Measurements from ENCODE around the gene SH2D1A. TPM values are rescaled to one million over a fixed set of nuclear protein-coding genes. Genes with fewer than 3 reads are reported as not detected.
"Not testable (repeated sequence)": the region's sequence is repeated elsewhere in the genome, so short reads cannot be mapped to it uniquely, and the experiment has no call there.

Gene SH2D1A
- 0.21 TPM in 1 of 2 replicates, not detected in the other for total RNA-seq
- long read RNA-seq, result 0 reads

GRCh38 chrX:124346117-124346876, at the start of gene SH2D1A:
Gene SH2D1A, plus strand, starts transcription at chrX:124346563. Its CDS starts 80 bp downstream, at chrX:124346643.
- Mint-ChIP-seq H3K9me3 (ENCODE audit: unreplicated experiment) (no peaks in the 10 kb centered on the region), H3K4me3 (ENCODE audit: unreplicated experiment) (no peak within 1 kb of the TSS), H3K36me3 (ENCODE audit: unreplicated experiment) (no peaks in the 10 kb centered on the region), H3K4me1 (ENCODE audit: unreplicated experiment) (no peaks in the 10 kb centered on the region), H3K27ac (ENCODE audit: unreplicated experiment) (no peak within 1 kb of the TSS), H3K27me3 (ENCODE audit: unreplicated experiment) (peaks cover 6% of the 10 kb centered on the region)
- DNase-seq (ENCODE audit: extremely low spot score, unreplicated experiment), result no peak
- TF ChIP-seq, protein P1, sequence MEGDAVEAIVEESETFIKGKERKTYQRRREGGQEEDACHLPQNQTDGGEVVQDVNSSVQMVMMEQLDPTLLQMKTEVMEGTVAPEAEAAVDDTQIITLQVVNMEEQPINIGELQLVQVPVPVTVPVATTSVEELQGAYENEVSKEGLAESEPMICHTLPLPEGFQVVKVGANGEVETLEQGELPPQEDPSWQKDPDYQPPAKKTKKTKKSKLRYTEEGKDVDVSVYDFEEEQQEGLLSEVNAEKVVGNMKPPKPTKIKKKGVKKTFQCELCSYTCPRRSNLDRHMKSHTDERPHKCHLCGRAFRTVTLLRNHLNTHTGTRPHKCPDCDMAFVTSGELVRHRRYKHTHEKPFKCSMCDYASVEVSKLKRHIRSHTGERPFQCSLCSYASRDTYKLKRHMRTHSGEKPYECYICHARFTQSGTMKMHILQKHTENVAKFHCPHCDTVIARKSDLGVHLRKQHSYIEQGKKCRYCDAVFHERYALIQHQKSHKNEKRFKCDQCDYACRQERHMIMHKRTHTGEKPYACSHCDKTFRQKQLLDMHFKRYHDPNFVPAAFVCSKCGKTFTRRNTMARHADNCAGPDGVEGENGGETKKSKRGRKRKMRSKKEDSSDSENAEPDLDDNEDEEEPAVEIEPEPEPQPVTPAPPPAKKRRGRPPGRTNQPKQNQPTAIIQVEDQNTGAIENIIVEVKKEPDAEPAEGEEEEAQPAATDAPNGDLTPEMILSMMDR (IDR thresholded peaks at IDR 0.05), result no peak

- not testable (repeated sequence) for H3K9me3 Mint-ChIP-seq (ENCODE audit: unreplicated experiment); DNase-seq (ENCODE audit: extremely low spot score, unreplicated experiment); H3K27ac Mint-ChIP-seq (ENCODE audit: unreplicated experiment); H3K27me3 Mint-ChIP-seq (ENCODE audit: unreplicated experiment); H3K4me1 Mint-ChIP-seq (ENCODE audit: unreplicated experiment); H3K4me3 Mint-ChIP-seq (ENCODE audit: unreplicated experiment); H3K36me3 Mint-ChIP-seq (ENCODE audit: unreplicated experiment)
Measured at GRCh38 chrX:124299323-124299722, 47.0 kb upstream of the SH2D1A start.

DNA sequence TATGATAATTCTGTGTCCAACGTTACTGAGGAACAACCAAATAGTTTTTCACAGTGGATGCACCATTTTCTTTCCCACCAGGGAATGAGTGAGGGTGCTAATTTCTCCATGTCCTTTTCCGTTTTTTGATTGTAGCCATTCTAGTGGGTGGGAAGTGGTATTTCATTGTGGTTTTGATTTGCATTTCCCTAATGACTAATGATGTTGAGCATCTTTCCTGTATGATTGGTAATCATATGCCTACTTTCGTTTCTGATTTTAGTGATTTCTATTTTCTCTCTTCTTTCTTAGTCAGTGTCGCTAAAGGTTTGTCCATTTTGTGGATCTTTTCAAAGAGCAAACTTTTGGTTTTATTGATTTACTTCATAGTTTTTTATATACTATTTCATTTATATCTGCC, 46.0 kb upstream of the SH2D1A start:
- DNase-seq (ENCODE audit: extremely low spot score, unreplicated experiment), result no peak
- H3K27ac Mint-ChIP-seq (ENCODE audit: unreplicated experiment), result no peak overlapping the region
- TF ChIP-seq, protein P1 (IDR thresholded peaks at IDR 0.05), result no peak
- H3K36me3 Mint-ChIP-seq (ENCODE audit: unreplicated experiment), result no peaks in the 10 kb centered on the region
- no peaks in the 10 kb centered on the region for H3K4me1 Mint-ChIP-seq (ENCODE audit: unreplicated experiment)
- H3K9me3 Mint-ChIP-seq (ENCODE audit: unreplicated experiment), result no peaks in the 10 kb centered on the region
- no peaks in the 10 kb centered on the region for H3K27me3 Mint-ChIP-seq (ENCODE audit: unreplicated experiment)
- no peak overlapping the region for H3K4me3 Mint-ChIP-seq (ENCODE audit: unreplicated experiment)

DNA sequence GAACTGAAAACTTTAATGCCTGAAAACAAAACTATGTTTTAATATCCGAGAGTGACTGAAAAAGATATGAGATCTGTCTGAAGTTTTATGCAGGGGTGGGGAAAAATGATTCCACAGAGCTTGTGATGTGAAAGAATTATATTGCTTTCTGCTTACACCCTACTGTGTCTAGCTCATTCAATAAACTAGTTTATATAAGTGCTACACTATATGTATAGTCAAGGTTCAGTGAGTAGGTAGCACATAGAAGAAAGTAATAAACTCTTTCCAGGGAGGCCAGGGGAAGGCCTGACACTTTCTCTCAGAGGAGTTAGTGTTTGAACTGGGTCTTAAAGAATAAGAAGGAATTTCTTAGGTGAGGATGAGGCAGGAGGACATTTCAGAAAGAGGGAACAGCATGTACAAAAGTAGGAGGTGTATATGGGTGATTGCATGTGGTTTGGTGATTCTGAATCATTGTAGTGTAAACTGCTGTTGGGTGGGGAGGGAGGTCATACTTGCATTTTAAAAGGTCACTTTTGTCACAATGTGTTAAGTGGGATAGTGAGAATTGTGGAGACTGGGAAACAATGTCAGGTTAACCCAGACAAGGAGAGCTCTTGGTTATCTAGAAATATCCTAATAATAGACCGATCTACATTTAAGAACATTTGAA, 39.0 kb upstream of the SH2D1A start:
- Mint-ChIP-seq H3K36me3 (ENCODE audit: unreplicated experiment) (no peaks in the 10 kb centered on the region), H3K27me3 (ENCODE audit: unreplicated experiment) (no peaks in the 10 kb centered on the region), H3K27ac (ENCODE audit: unreplicated experiment) (no peak overlapping the region), H3K4me1 (ENCODE audit: unreplicated experiment) (no peaks in the 10 kb centered on the region), H3K9me3 (ENCODE audit: unreplicated experiment) (no peaks in the 10 kb centered on the region), H3K4me3 (ENCODE audit: unreplicated experiment) (no peak overlapping the region)
- TF ChIP-seq, protein P1 (IDR thresholded peaks at IDR 0.05), result no peak
- no peak for DNase-seq (ENCODE audit: extremely low spot score, unreplicated experiment)

GRCh38 chrX:124325732-124326131, 20.6 kb upstream of the SH2D1A start:
- Mint-ChIP-seq H3K27ac (ENCODE audit: unreplicated experiment) (no peak overlapping the region), H3K9me3 (ENCODE audit: unreplicated experiment) (no peaks in the 10 kb centered on the region), H3K4me1 (ENCODE audit: unreplicated experiment) (no peaks in the 10 kb centered on the region), H3K4me3 (ENCODE audit: unreplicated experiment) (no peak overlapping the region), H3K27me3 (ENCODE audit: unreplicated experiment) (peaks cover 6% of the 10 kb centered on the region), H3K36me3 (ENCODE audit: unreplicated experiment) (no peaks in the 10 kb centered on the region)
- no peak for DNase-seq (ENCODE audit: extremely low spot score, unreplicated experiment)
- TF ChIP-seq, protein P1 (IDR thresholded peaks at IDR 0.05), result no peak

All from osteocyte (in vitro differentiated cells).